ENCODE measurements around the gene MIF4GD. TPM values are rescaled to one million over a fixed set of nuclear protein-coding genes. Genes with fewer than 3 reads are reported as not detected.
A peak's percentile ranks its signal among the peaks of the same experiment; 100 is the strongest.
"Not testable (repeated sequence)": the region's sequence is repeated elsewhere in the genome, so short reads cannot be mapped to it uniquely, and the experiment has no call there.

MIF4GD gene
- total RNA-seq, 1 donor from 2014 or later, result 11.5 TPM

- Mint-ChIP-seq H3K27ac (peak overlapping the region; percentile 100), H3K4me1 (peaks cover 32% of the 10 kb centered on the region), H3K4me3 (peak overlapping the region; percentile 98), H3K36me3 (peaks cover 3% of the 10 kb centered on the region), H3K27me3 (ENCODE audit: low read depth) (no peaks in the 10 kb centered on the region), H3K9me3 (no peaks in the 10 kb centered on the region)
- DNase-seq (ENCODE audit: low spot score in 2 of 2, unreplicated experiment in 2 of 2), result no peak
- TF ChIP-seq, protein P1, sequence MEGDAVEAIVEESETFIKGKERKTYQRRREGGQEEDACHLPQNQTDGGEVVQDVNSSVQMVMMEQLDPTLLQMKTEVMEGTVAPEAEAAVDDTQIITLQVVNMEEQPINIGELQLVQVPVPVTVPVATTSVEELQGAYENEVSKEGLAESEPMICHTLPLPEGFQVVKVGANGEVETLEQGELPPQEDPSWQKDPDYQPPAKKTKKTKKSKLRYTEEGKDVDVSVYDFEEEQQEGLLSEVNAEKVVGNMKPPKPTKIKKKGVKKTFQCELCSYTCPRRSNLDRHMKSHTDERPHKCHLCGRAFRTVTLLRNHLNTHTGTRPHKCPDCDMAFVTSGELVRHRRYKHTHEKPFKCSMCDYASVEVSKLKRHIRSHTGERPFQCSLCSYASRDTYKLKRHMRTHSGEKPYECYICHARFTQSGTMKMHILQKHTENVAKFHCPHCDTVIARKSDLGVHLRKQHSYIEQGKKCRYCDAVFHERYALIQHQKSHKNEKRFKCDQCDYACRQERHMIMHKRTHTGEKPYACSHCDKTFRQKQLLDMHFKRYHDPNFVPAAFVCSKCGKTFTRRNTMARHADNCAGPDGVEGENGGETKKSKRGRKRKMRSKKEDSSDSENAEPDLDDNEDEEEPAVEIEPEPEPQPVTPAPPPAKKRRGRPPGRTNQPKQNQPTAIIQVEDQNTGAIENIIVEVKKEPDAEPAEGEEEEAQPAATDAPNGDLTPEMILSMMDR (IDR thresholded peaks at IDR 0.05; ENCODE audit: unreplicated experiment), result no peak
Measured at GRCh38 chr17:75260641-75261335, 10.2 kb downstream of the MIF4GD start.

DNA sequence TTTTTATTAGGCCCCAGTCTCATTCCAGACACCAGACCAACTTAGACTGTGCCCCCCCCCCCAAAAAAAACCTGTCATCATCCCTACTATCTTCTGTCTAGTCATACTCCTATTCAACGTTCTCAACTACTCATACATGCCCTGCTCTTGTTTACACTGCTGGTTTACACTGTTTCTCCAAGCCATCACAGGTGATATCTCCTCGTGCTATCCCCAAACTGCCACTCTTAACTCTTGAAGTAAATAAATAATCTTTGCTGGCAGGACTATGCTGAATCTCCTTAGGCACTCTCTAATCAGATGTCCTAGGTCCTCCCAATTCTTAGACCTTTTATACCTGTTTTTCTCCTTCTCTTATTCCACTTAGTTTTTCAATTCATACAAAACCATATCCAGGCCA, 13.8 kb downstream of the MIF4GD start:
- H3K27me3 Mint-ChIP-seq (ENCODE audit: low read depth); H3K4me3 Mint-ChIP-seq; H3K9me3 Mint-ChIP-seq; DNase-seq (ENCODE audit: low spot score in 2 of 2, unreplicated experiment in 2 of 2); H3K36me3 Mint-ChIP-seq: not testable (repeated sequence)
- peaks cover 24% of the 10 kb centered on the region for H3K4me1 Mint-ChIP-seq
- peak overlapping the region; percentile 19 for H3K27ac Mint-ChIP-seq

GRCh38 chr17:75255954-75256698, 14.9 kb downstream of the MIF4GD start:
- H3K4me3 Mint-ChIP-seq; H3K27ac Mint-ChIP-seq; H3K36me3 Mint-ChIP-seq; DNase-seq (ENCODE audit: low spot score in 2 of 2, unreplicated experiment in 2 of 2); H3K9me3 Mint-ChIP-seq; H3K27me3 Mint-ChIP-seq (ENCODE audit: low read depth): not testable (repeated sequence)
- peaks cover 20% of the 10 kb centered on the region for H3K4me1 Mint-ChIP-seq

DNA sequence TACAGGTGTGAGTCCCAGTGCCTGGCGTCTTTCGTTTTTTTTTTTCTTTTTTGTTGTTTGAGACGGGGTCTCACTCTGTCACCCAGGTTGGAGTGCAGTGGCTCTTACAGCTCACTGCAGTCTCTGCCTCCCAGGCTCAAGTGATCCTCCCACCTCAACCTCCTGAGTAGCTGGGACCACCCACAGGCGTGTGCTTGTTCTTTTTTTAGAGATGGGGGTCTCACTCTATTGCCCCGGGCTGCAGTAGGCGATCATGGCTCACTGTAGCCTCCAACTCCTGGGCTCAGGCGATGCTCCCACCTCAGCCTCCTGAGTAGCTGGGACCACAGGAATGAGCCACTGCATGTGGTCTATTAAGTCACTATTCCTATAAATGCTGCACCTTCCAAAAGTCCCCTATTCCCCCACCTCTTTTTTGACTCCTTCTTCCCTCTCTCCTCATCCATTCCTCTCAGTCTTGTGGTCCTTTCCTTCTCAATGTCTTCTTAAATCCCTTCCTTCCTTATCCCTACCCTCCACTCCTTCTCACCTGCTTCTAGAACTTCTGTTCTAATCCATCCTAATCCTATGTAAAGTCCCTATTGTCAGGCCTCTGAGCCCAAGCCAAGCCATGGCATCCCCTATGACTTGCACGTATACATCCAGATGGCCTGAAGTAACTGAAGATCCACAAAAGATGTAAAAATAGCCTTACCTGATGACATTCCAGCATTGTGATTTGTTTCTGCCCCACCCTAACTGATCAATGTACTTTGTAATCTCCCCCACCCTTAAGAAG, 18.8 kb downstream of the MIF4GD start:
- H3K36me3 Mint-ChIP-seq, result peaks cover 2% of the 10 kb centered on the region
- no peaks in the 10 kb centered on the region for H3K4me1 Mint-ChIP-seq
- H3K27ac Mint-ChIP-seq, result no peak overlapping the region

DNA sequence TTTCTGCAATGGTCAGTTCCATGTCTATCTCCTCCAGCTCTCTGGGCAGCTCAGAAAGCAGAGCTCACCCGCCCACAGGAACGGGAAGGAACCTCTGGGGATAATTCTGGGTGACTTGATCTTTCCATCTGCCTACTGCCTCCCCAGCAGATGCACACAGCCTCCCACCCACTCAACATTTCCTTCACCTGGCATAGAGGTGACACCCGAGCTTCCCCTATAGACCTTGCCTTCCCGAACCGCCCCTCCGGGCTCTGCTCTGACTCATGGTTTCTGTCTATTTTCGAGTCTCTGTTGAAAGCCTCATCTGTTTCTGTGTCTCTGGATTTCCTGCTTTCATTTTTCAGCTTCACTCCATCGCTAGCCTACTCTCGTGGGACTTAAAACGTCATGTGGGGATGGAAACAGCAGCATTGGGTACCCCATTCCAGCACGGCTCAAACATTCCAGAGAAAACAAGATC, 21.0 kb downstream of the MIF4GD start:
- no peak overlapping the region for H3K4me3 Mint-ChIP-seq

More for the DNA sequence above, 18.8 kb downstream of the MIF4GD start:
- H3K9me3 Mint-ChIP-seq, result no peaks in the 10 kb centered on the region
- TF ChIP-seq, protein P1 (IDR thresholded peaks at IDR 0.05; ENCODE audit: unreplicated experiment), result no peak
- DNase-seq (ENCODE audit: low spot score in 2 of 2, unreplicated experiment in 2 of 2), result no peak
- no peak overlapping the region for H3K4me3 Mint-ChIP-seq
- H3K27me3 Mint-ChIP-seq (ENCODE audit: low read depth), result no peaks in the 10 kb centered on the region

DNA sequence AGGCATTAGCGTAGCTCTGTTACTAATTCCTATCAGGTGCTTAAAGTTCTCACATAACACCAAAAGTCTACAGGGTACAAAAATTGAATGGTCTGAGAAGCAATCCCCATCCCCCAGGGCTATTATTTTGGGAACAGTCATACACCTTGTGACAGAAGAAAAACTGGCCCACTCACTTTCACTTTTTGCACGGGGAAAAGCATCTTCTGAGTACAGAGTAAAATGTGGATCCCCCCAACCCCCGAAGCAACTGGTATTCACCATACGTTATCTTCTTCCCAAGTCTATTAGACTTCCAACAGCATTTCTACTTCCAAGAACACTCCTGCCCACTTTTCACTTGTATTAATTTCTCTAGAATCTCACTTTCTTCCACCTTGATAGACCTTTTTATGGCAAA, 21.5 kb downstream of the MIF4GD start:
- peak overlapping the region; percentile 4 for H3K27ac Mint-ChIP-seq
- H3K4me1 Mint-ChIP-seq, result no peaks in the 10 kb centered on the region
- DNase-seq (ENCODE audit: low spot score in 2 of 2, unreplicated experiment in 2 of 2), result no peak
- H3K27me3 Mint-ChIP-seq (ENCODE audit: low read depth), result no peaks in the 10 kb centered on the region
- H3K4me3 Mint-ChIP-seq, result no peak overlapping the region
- H3K9me3 Mint-ChIP-seq, result no peaks in the 10 kb centered on the region
- TF ChIP-seq, protein P1 (IDR thresholded peaks at IDR 0.05; ENCODE audit: unreplicated experiment), result no peak
- peaks cover 8% of the 10 kb centered on the region for H3K36me3 Mint-ChIP-seq

More for the DNA sequence above, 21.0 kb downstream of the MIF4GD start:
- H3K27me3 Mint-ChIP-seq (ENCODE audit: low read depth), result no peaks in the 10 kb centered on the region
- H3K9me3 Mint-ChIP-seq, result no peaks in the 10 kb centered on the region
- H3K27ac Mint-ChIP-seq, result peak overlapping the region; percentile 4
- H3K36me3 Mint-ChIP-seq, result peaks cover 7% of the 10 kb centered on the region
- TF ChIP-seq, protein P1 (IDR thresholded peaks at IDR 0.05; ENCODE audit: unreplicated experiment), result no peak
- H3K4me1 Mint-ChIP-seq, result no peaks in the 10 kb centered on the region
- DNase-seq (ENCODE audit: low spot score in 2 of 2, unreplicated experiment in 2 of 2), result no peak

All from mesothelial cell of epicardium (in vitro differentiated cells).